ENCODE measurements around the gene TRIM74.
"Not testable (repeated sequence)": the region's sequence is repeated elsewhere in the genome, so short reads cannot be mapped to it uniquely, and the experiment has no call there.

The TRIM74 gene

GRCh38 chr7:72968980-72969516 lies at the start of gene TRIM74:
Gene TRIM74 (minus strand): TSS chr7:72969466. CDS start chr7:72966157, 3,309 bp downstream.
- not testable (repeated sequence) for DNase-seq (ENCODE audit: insufficient read length, low spot score); FAIRE-seq

DNA sequence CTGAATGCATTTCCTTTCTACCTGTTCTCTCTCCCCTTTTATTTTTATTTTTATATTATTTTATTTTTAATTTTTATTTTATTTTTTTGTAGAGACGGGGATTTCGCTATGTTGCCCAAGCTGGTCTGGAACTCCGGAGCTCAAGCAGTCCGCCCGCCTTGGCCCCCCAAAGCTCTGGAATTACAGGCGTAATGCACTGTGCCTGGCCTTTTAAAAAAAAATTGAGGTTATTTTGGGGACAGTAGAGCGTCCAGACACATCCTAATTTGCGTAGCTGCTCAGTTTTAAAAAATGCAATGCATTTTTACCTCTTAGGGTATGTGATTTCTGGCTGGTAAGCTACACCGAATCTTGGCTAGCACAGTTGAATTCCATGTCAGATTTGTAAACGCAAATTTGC lies 37.2 kb upstream of the TRIM74 start:
- DNase-seq (ENCODE audit: insufficient read length, low spot score); FAIRE-seq: not testable (repeated sequence)

DNA sequence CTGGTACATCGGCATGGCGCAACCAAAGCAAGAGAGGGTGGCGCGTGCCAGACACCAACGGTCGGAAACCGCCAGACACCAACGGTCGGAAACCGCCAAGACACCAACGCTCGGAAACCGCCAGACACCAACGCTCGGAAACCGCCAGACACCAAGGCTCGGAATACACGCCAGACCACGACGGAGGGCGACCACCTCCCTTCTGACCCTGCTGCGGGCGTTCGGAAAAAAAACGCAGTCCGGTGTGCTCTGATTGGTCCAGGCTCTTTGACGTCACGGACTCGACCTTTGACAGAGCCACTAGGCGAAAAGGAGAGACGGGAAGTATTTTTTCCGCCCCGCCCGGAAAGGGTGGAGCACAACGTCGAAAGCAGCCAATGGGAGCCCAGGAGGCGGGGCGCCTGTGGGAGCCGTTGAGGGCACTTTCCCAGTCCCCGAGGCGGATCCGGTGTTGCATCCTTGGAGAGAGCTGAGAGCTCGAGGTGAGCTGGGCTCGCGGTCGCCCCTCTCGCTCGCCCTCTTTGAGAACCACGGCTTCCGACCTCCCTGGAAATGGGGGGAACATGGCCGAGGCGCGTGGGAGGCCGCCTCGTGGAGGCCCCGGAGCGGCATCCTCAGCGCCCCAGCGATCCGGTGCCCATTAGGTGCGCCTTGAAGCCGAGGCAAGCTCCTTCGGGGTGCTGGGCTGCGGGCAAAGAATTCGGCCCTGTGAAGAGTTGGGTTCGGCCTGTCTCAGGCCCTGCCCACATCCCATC lies 36.6 kb upstream of the TRIM74 start:
- not testable (repeated sequence) for FAIRE-seq; DNase-seq (ENCODE audit: insufficient read length, low spot score)

GRCh38 chr7:73005356-73005692 lies 36.1 kb upstream of the TRIM74 start:
- DNase-seq (ENCODE audit: insufficient read length, low spot score); FAIRE-seq: not testable (repeated sequence)

- DNase-seq (ENCODE audit: insufficient read length, low spot score); FAIRE-seq: not testable (repeated sequence)
Observed at GRCh38 chr7:72997887-72998468, 28.7 kb upstream of the TRIM74 start.

DNA sequence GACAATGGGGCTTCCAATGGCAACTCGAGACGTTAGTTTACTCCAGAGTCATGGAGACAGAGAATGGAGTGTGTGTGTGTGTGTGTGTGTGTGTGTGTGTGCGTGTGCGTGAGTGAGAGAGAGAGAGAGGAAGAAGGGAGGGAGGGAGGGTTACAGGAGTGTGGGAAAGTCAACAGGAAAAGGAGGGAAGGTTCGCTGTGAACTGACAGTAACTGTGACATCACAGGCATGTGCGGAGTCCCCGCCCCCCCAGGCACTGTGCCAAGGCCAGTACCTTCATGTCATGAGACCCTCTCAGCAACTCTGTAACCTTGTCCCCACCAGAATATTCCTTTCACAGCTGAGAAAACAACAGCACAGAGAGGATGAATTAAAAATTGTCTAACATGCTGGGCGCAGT lies 28.2 kb upstream of the TRIM74 start:
- not testable (repeated sequence) for DNase-seq (ENCODE audit: insufficient read length, low spot score); FAIRE-seq

- DNase-seq (ENCODE audit: insufficient read length, low spot score); FAIRE-seq: not testable (repeated sequence)
Observed at GRCh38 chr7:72995484-72995883, 26.2 kb upstream of the TRIM74 start.

DNA sequence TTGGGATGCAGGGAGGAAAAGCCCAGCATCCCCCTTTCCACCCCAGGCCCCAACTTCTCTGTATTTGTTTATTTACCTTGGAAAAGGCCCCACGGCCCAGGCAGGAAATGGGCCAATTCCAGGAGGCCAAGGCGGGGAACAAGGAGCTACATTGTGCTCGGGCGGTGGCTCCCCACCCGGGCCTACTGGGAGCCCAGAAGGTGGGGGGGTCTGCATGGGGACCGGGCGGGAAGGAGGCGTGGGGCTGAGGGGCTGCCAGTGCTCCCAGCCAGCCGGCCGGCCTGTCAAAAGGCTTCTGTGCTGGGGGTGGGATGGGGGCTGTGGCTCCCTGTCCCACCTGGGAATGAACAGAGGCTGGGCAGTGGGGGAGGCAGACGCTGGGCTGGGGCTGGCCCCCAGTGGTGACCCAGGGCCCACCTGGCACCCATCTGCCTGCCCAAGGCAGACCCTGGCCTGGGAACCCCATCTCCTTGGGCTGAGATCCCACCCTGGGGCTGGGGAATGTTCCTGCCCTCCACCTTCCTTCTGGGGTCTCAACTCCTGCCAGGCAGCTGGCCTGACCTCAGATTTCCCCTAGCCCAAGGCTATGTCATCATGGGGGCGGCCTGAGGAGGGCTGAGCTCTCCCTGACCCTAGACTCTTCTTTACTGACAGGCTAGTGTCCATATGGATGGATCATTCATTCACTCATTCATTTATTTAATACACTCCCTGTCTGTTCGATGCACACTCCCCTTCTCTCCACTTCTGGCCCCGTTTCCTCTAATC lies 21.1 kb upstream of the TRIM74 start:
- not testable (repeated sequence) for DNase-seq (ENCODE audit: insufficient read length, low spot score); FAIRE-seq

- not testable (repeated sequence) for FAIRE-seq
Observed at GRCh38 chr7:72982084-72982483, 12.8 kb upstream of the TRIM74 start.

DNA sequence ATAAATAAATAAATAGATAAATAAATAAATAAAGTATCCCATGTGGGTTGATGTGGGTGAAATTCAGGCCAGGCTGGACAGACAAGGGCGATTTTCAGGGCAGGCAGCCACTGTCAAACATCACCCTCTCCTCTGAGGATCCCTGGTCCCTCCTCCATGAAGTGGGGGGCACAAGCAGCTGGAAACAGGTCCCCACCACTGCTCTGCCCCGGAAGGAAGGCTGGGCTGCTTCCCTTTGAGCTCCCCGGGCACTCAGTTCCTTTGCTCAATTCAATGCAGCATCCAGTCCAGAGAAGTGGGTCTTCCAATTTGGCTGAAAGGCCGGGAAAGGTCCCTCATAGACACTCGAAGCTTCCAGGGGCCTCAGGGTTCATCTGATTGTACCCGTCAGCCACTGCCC lies 11.1 kb upstream of the TRIM74 start:
- not testable (repeated sequence) for FAIRE-seq

More at GRCh38 chr7:72982084-72982483, 12.8 kb upstream of the TRIM74 start:
- DNase-seq (ENCODE audit: insufficient read length, low spot score) = not testable (repeated sequence)

DNA sequence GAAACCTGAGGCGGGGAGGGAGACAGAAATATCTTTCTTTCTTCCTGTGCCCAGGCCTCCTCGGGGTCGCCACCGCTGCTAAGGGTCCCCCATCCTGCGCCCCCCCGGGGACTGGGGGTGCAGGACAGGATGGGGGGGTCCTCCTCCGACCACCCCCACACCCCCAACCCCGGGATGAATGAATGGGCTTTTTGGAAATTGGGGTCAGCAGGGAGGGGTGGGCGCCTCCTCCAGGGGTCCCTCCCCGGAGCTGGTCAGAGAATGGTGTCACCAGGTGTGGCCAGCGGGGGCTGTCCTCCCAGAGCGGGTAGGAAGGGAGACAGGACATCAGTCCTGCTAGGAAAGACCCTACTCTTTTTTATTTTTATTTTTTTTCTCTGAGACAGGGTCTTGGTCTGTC lies 7.2 kb upstream of the TRIM74 start:
- FAIRE-seq; DNase-seq (ENCODE audit: insufficient read length, low spot score): not testable (repeated sequence)

More for the DNA sequence above, 11.1 kb upstream of the TRIM74 start:
- DNase-seq (ENCODE audit: insufficient read length, low spot score) = not testable (repeated sequence)

- FAIRE-seq; DNase-seq (ENCODE audit: insufficient read length, low spot score): not testable (repeated sequence)
Observed at GRCh38 chr7:72975656-72976286, 6.5 kb upstream of the TRIM74 start.

DNA sequence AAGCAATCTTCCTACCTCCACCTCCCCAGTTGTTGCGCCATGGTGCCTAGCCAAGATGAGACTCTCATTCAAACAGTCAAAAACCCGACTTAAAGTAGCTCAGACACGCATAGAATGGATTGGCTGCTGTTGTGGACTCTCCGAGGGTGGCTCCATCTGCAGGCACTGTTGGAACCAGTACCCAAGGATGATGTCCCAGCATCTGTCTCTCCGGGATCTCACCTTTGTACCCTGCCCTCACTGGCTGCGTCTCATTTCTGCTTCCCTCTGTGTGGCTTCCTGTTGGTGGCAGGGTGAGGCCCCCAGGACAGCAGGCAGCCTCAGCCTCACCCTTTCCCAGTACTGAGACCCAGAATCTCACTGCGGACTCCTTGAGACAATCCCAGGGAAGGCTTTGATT lies 5.5 kb upstream of the TRIM74 start:
- FAIRE-seq; DNase-seq (ENCODE audit: insufficient read length, low spot score): not testable (repeated sequence)

- FAIRE-seq; DNase-seq (ENCODE audit: insufficient read length, low spot score): not testable (repeated sequence)
Observed at GRCh38 chr7:72971505-72971904, 2.2 kb upstream of the TRIM74 start.

- FAIRE-seq = not testable (repeated sequence)
Observed at GRCh38 chr7:72969688-72970087, 422 bp upstream of the TRIM74 start.

GRCh38 chr7:72966892-72967291 lies 2.4 kb downstream of the TRIM74 start:
- not testable (repeated sequence) for DNase-seq (ENCODE audit: insufficient read length, low spot score); FAIRE-seq

More at GRCh38 chr7:72969688-72970087, 422 bp upstream of the TRIM74 start:
- not testable (repeated sequence) for DNase-seq (ENCODE audit: insufficient read length, low spot score)

GRCh38 chr7:72965186-72965975 lies 3.9 kb downstream of the TRIM74 start:
- not testable (repeated sequence) for FAIRE-seq

GRCh38 chr7:72963056-72963455 lies 6.2 kb downstream of the TRIM74 start:
- not testable (repeated sequence) for FAIRE-seq

More at GRCh38 chr7:72965186-72965975, 3.9 kb downstream of the TRIM74 start:
- not testable (repeated sequence) for DNase-seq (ENCODE audit: insufficient read length, low spot score)

GRCh38 chr7:72961346-72961650 lies 8.0 kb downstream of the TRIM74 start:
- not testable (repeated sequence) for FAIRE-seq; DNase-seq (ENCODE audit: insufficient read length, low spot score)

More at GRCh38 chr7:72963056-72963455, 6.2 kb downstream of the TRIM74 start:
- not testable (repeated sequence) for DNase-seq (ENCODE audit: insufficient read length, low spot score)
